OCI-LY1 (cell line): Measurements from ENCODE around the gene PCNX2.

Source experiments
- H2AFZ ChIP-seq: fragments of 200-600 bp; sonication (generic), shearing (Covaris generic); 2 replicates; pipeline ENCODE4 v1.6.0; 2014; ENCODE audit warnings: antibody characterized with exemption, mild to moderate bottlenecking, low read length
- H3F3A ChIP-seq: fragments of 200-600 bp; sonication (generic), shearing (Covaris generic); 2 replicates; pipeline ENCODE4 v1.6.0; 2014; ENCODE audit warnings: mild to moderate bottlenecking, antibody characterized with exemption, low read length, moderate library complexity; ENCODE audit not compliant: insufficient read depth
- H3K27ac ChIP-seq: fragments of 200-600 bp; sonication (generic); 2 replicates; pipeline ENCODE4 v1.5.1; 2014; ENCODE audit warnings: low read length, mixed run types, mild to moderate bottlenecking, low read depth; ENCODE audit not compliant: poor library complexity, severe bottlenecking
- H3K27me3 ChIP-seq: fragments of 200-600 bp; sonication (generic); 2 replicates; pipeline ENCODE4 v1.6.0; 2014; ENCODE audit warnings: antibody characterized with exemption, mild to moderate bottlenecking, low read length, moderate library complexity; ENCODE audit not compliant: insufficient read depth
- H3K36me3 ChIP-seq: fragments of 200-600 bp; sonication (generic); 2 replicates; pipeline ENCODE4 v1.6.1; 2014; ENCODE audit warnings: mild to moderate bottlenecking, antibody characterized with exemption, low read length, moderate library complexity, mixed read lengths; ENCODE audit not compliant: insufficient read depth
- H3K4me1 ChIP-seq: fragments of 200-600 bp; sonication (generic); 2 replicates; pipeline ENCODE4 v1.5.1; 2014; ENCODE audit warnings: mild to moderate bottlenecking, low read length, moderate library complexity; ENCODE audit not compliant: insufficient read depth, severe bottlenecking
- H3K4me2 ChIP-seq: fragments of 200-600 bp; sonication (generic), shearing (Covaris generic); 2 replicates; pipeline ENCODE4 v1.6.1; 2014; ENCODE audit warnings: low read length
- H3K4me3 ChIP-seq: fragments of 200-600 bp; sonication (generic); 2 replicates; pipeline ENCODE4 v1.5.1; 2014; ENCODE audit warnings: low read length, low read depth, mild to moderate bottlenecking, mixed read lengths; ENCODE audit not compliant: poor library complexity, severe bottlenecking
- H3K79me2 ChIP-seq: fragments of 200-600 bp; shearing (Covaris generic); 2 replicates; pipeline ENCODE4 v1.6.1; 2016; ENCODE audit warnings: mixed run types, low read length, mixed read lengths; ENCODE audit not compliant: insufficient read depth
- H3K9ac ChIP-seq: fragments of 200-600 bp; sonication (generic), shearing (Covaris generic); 2 replicates; pipeline ENCODE4 v1.6.1; 2014; ENCODE audit warnings: mild to moderate bottlenecking, low read length, mixed read lengths
- H3K9me2 ChIP-seq: fragments of 200-600 bp; sonication (generic), shearing (Covaris generic); 2 replicates; pipeline ENCODE4 v1.6.1; 2014; ENCODE audit warnings: low read depth, mild to moderate bottlenecking, low read length, mixed read lengths
- H3K9me3 ChIP-seq: fragments of 200-600 bp; shearing (Covaris generic); 2 replicates; pipeline ENCODE4 v1.6.1; 2014; ENCODE audit warnings: low read length, mixed read lengths
- H4K20me1 ChIP-seq: fragments of 200-600 bp; sonication (generic), shearing (Covaris generic); 2 replicates; pipeline ENCODE4 v1.6.0; 2016; ENCODE audit warnings: mild to moderate bottlenecking, low read length; ENCODE audit not compliant: insufficient read depth
- EZH2 ChIP-seq: fragments of 200-600 bp; sonication (generic), shearing (Covaris generic); IDR thresholded peaks from 2 replicates; pipeline ENCODE4 v1.8.0; 2017; ENCODE audit warnings: borderline replicate concordance, mixed run types, mild to moderate bottlenecking, antibody characterized with exemption, low read length, moderate library complexity, mixed read lengths
- TF ChIP-seq, protein P1 (sequence below): fragments of 200-600 bp; sonication (generic), shearing (Covaris generic); IDR thresholded peaks from 2 replicates; pipeline ENCODE4 v1.5.1; 2017; ENCODE audit warnings: mild to moderate bottlenecking, antibody characterized with exemption, low read length, moderate library complexity, mixed read lengths

The PCNX2 gene

DNA sequence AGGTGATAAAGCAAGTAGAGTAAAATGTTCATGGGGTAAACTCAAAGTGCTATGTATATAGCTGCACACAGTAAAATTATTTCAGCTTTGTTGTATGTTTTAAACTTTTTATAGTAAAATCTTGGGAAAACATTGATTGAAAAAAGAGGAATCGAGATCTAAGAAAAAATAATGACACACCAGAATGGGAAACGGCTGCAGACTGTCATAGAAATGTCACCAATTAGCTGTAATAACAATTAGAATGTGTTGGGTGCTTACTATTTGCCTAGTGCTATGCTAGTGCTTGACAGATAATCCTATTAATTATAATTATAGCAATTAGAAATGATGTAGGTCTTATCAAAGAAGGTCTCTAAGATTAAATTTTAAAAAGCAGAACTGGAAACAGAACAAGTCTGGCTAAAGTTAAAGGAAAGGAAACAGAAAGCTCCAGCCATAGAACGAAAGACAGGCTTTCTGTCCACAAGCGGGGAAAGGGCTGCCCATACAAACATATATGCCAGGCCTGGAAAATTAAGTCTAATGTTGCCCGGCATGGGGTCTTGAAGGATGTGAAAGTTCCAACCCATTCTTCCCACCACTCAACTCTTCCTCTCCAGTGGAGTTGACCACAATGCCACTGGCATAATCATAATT, 5.0 kb downstream of the PCNX2 start:
- Histone ChIP-seq H2AFZ (no peak overlapping the region), H3K4me2 (no peak overlapping the region), H3K4me3 (no peak overlapping the region), H3K36me3 (no peaks in the 10 kb centered on the region), H3K9me3 (no peaks in the 10 kb centered on the region), H3F3A (no peaks in the 10 kb centered on the region), H3K27ac (no peak overlapping the region), H3K27me3 (no peaks in the 10 kb centered on the region), H3K4me1 (peaks cover 26% of the 10 kb centered on the region), H4K20me1 (no peaks in the 10 kb centered on the region), H3K9ac (no peak overlapping the region), H3K79me2 (no peaks in the 10 kb centered on the region), H3K9me2 (no peaks in the 10 kb centered on the region)
- no peak for TF ChIP-seq EZH2
- TF ChIP-seq, protein P1, sequence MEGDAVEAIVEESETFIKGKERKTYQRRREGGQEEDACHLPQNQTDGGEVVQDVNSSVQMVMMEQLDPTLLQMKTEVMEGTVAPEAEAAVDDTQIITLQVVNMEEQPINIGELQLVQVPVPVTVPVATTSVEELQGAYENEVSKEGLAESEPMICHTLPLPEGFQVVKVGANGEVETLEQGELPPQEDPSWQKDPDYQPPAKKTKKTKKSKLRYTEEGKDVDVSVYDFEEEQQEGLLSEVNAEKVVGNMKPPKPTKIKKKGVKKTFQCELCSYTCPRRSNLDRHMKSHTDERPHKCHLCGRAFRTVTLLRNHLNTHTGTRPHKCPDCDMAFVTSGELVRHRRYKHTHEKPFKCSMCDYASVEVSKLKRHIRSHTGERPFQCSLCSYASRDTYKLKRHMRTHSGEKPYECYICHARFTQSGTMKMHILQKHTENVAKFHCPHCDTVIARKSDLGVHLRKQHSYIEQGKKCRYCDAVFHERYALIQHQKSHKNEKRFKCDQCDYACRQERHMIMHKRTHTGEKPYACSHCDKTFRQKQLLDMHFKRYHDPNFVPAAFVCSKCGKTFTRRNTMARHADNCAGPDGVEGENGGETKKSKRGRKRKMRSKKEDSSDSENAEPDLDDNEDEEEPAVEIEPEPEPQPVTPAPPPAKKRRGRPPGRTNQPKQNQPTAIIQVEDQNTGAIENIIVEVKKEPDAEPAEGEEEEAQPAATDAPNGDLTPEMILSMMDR, result no peak

DNA sequence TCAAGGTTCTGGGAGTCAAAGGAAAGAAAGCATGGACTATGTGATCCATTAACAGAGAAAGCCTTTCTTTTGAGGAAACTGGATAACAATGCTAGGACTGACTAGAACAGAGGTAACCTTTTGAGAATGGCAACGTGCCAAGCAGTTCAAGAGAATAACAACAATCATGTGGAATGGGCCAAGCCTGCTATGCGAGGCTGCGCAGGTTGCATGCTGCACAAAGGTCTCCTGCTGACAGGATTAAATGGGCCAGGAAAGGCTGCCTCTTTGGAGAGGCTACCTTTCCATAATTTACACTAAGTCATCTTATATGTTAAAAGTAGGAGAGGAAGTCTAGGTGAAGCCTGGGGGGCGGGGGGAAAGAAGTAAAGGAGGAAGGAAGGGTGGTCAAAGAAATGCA, 5.8 kb downstream of the PCNX2 start:
- Histone ChIP-seq H4K20me1 (no peaks in the 10 kb centered on the region), H3K27ac (no peak overlapping the region), H3K4me2 (no peak overlapping the region), H3K27me3 (no peaks in the 10 kb centered on the region), H3K4me3 (no peak overlapping the region), H3K79me2 (no peaks in the 10 kb centered on the region), H3K9ac (no peak overlapping the region), H3K36me3 (no peaks in the 10 kb centered on the region), H2AFZ (no peak overlapping the region), H3K9me3 (no peaks in the 10 kb centered on the region), H3K9me2 (no peaks in the 10 kb centered on the region), H3K4me1 (peaks cover 20% of the 10 kb centered on the region), H3F3A (no peaks in the 10 kb centered on the region)
- TF ChIP-seq EZH2, result no peak
- TF ChIP-seq, protein P1, result no peak

DNA sequence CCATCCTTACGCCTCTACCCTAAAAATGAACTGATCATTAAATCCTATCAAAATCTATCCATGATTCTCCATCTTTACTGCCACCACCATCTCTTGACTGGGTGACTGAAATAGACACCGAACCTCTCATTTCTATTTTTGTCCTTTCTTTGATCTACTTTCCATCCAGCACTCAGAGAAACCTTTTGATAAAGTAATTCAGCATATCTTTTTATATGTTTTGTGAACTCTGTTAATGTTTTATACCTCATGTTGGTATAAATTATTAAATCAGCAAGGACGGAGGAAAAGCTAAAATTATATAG, 13.0 kb downstream of the PCNX2 start:
- Histone ChIP-seq H3K9me3 (no peaks in the 10 kb centered on the region), H3K36me3 (no peaks in the 10 kb centered on the region), H3K9ac (no peak overlapping the region), H3K4me2 (no peak overlapping the region), H3K79me2 (no peaks in the 10 kb centered on the region), H3K27me3 (no peaks in the 10 kb centered on the region), H3K9me2 (no peaks in the 10 kb centered on the region), H4K20me1 (no peaks in the 10 kb centered on the region), H3K4me1 (peaks cover 14% of the 10 kb centered on the region), H3K4me3 (no peak overlapping the region), H3F3A (no peaks in the 10 kb centered on the region), H3K27ac (no peak overlapping the region), H2AFZ (no peak overlapping the region)
- TF ChIP-seq EZH2, result no peak
- TF ChIP-seq, protein P1, result no peak
